IgD-negative memory B cell (primary cell): Measurements from ENCODE around the gene FBXL7. TPM values are rescaled to one million over a fixed set of nuclear protein-coding genes. Genes with fewer than 3 reads are reported as not detected.

Source experiments
- H3K27ac Mint-ChIP-seq, 3 donors: one replicate each; pipeline ENCODE4 v1.8.0; 2020 to 2022; ENCODE audit warnings: mild to moderate bottlenecking in 3 of 3, mixed read lengths in 3 of 3, moderate library complexity in 1 of 3
- H3K27me3 Mint-ChIP-seq: one replicate; pipeline ENCODE4 v1.8.0; 2021; ENCODE audit warnings: mixed read lengths
- H3K36me3 Mint-ChIP-seq: one replicate; pipeline ENCODE4 v1.8.0; 2020; ENCODE audit warnings: mild to moderate bottlenecking, mixed read lengths
- H3K4me1 Mint-ChIP-seq, 3 donors: one replicate each; pipeline ENCODE4 v1.8.0; 2020 to 2022; ENCODE audit warnings: mixed read lengths in 3 of 3, mild to moderate bottlenecking in 1 of 3
- H3K4me3 Mint-ChIP-seq, 4 donors: one replicate each; pipeline ENCODE4 v1.8.0; 2020 to 2022; ENCODE audit warnings: mild to moderate bottlenecking in 4 of 4, mixed read lengths in 4 of 4, moderate library complexity in 3 of 4
- H3K9me3 Mint-ChIP-seq, 3 donors: one replicate each; pipeline ENCODE4 v1.8.0; 2020 to 2021; ENCODE audit warnings: mixed read lengths in 3 of 3, mild to moderate bottlenecking in 1 of 3
- polyA plus RNA-seq: library from polyadenylated mRNA; unstranded; fragments of 300-500 nt; fragmentation: Illumina TruSeq; gene quantifications from one replicate; pipeline ENCODE4 v1.2.3, GENCODE V29; 2021

FBXL7 gene
- polyA plus RNA-seq, 1 donor from 2014 or later, result not detected

DNA sequence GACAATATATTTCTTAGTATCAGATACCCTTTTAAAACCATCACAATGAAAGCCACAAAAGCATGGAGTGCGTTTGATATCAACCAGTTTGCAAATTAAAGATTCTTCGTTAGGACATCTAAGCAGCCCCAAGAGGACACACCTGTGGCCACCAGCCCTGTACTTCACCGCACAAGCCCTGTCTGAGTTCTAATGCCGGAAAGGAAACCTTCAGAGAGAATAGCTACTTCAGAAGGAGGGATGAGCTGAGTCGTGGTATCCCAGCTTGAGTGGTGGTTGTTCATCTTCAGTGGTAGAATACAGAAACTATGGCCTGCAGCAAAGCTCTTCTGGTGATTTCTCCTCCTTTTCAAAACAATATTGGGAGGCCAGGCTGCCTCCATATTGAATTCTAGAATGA is 319.6 kb downstream of the FBXL7 start:
- Mint-ChIP-seq H3K4me3 (no peak overlapping the region), H3K27ac (no peak overlapping the region), H3K9me3 (peaks cover 7 to 13% (median 8%) of the 10 kb centered on the region in 3 donors), H3K27me3 (no peaks in the 10 kb centered on the region), H3K4me1 (no peaks in the 10 kb centered on the region), H3K36me3 (no peaks in the 10 kb centered on the region)

DNA sequence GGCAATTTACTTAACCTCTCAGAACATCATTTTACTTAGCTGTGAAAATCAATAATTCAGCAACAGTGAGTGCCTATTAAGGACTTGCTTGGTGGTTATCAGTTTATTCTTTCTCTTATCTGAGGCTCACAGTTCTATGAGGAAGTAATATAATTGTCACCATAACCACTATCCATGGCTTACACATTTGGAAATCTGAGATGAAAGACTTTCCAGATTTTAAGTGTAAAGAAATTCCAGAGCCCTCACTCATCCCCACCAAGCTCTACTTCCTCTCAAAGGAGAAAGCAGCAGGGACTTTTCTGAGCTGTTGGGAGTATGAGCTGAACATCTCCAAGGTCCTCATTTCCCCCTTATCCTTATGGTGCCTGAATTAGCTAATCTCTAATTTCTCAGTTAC is 321.5 kb downstream of the FBXL7 start:
- H3K27ac Mint-ChIP-seq, result no peak overlapping the region
- no peak overlapping the region for H3K4me3 Mint-ChIP-seq
- no peaks in the 10 kb centered on the region for H3K36me3 Mint-ChIP-seq
- H3K27me3 Mint-ChIP-seq, result no peaks in the 10 kb centered on the region
- no peaks in the 10 kb centered on the region for H3K4me1 Mint-ChIP-seq
- peaks cover 4 to 10% (median 7%) of the 10 kb centered on the region in 3 donors for H3K9me3 Mint-ChIP-seq

DNA sequence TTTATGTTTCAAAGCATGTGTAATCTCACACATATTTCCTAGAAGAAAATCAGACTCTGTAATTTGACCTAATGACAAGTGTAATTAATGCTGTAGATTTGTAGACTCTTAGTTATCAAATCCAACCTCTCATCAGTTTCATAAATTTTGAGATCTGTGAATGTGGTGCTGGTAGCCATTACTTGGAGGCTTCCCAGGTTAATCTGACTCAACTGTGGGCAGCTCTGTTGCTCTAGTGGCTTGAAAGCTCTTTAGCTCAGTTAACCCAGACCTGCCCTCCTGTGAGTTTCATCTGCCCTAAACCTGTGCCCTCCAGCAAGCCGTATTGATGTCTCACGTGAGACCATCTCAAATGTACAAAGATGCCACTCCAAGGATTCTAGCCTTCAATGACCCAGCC is 323.4 kb downstream of the FBXL7 start:
- no peak overlapping the region for H3K27ac Mint-ChIP-seq
- H3K27me3 Mint-ChIP-seq, result no peaks in the 10 kb centered on the region
- no peak overlapping the region for H3K4me3 Mint-ChIP-seq
- H3K9me3 Mint-ChIP-seq, result peaks cover 4 to 6% (median 4%) of the 10 kb centered on the region in 3 donors
- H3K4me1 Mint-ChIP-seq, result no peaks in the 10 kb centered on the region
- no peaks in the 10 kb centered on the region for H3K36me3 Mint-ChIP-seq

DNA sequence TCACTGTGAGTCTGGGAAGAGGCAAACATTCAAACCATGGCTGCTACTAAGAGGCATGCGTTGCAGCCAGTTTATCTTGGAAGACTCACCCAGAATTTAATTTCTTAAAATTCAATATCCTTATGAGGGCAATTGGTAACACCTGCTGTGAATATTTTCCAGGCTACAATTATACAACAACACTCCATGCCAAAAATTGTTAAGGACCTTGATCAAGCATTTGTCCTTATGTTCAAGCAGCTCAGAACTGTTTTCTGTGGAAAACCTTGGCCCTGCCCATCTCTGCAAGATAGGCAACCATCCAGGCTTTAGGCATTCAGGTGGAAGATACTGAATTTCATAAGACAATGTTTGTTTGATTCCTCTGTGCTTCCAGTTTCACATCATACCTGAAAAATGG is 327.8 kb downstream of the FBXL7 start:
- H3K4me1 Mint-ChIP-seq, result no peaks in the 10 kb centered on the region
- H3K4me3 Mint-ChIP-seq, result no peak overlapping the region
- H3K36me3 Mint-ChIP-seq, result no peaks in the 10 kb centered on the region
- H3K27ac Mint-ChIP-seq, result no peak overlapping the region
- H3K27me3 Mint-ChIP-seq, result no peaks in the 10 kb centered on the region
- H3K9me3 Mint-ChIP-seq, result peaks cover 0 to 4% (median 0%) of the 10 kb centered on the region in 3 donors

DNA sequence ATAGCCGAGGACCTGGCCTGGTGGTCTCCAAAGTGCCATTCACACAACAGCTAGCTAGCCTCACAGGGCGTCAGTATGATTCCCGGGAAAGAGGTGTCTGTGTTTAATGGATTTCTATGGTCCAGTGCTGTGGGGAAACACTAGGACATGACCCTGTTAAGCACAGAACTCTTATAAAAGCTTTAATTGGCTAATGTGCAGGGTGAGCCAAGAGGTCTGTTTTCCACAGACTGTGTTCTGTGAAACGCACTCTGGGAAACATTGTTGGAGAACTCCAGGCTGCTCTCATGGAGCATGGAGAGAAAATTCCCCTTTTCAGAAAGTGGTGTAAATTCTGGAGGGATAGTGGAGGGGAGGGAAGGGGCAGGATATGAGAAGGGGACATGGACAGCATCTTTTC is 331.4 kb downstream of the FBXL7 start:
- H3K4me3 Mint-ChIP-seq, result no peak overlapping the region
- no peaks in the 10 kb centered on the region for H3K27me3 Mint-ChIP-seq
- no peak overlapping the region for H3K27ac Mint-ChIP-seq
- peaks cover 0 to 9% (median 7%) of the 10 kb centered on the region in 3 donors for H3K9me3 Mint-ChIP-seq
- no peaks in the 10 kb centered on the region for H3K36me3 Mint-ChIP-seq
- H3K4me1 Mint-ChIP-seq, result no peaks in the 10 kb centered on the region

DNA sequence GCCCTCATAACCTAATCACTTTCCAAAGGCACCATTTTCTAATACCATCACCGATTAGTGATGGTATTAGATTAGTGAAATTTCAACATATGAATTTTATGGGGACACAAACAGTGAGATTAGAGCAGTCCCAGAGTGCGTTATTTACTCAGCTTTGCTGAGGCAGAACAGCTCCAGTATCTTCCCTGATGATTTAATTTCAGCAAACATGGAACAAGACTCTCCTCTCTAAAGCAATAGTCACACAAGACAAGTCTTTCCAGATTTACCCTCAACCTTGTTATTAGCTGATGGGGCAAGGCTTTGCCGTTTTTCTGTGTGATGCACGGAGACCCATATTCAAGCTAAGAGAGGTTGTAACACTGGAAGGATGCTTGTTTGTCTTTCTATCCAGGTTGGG is 333.4 kb downstream of the FBXL7 start:
- H3K4me3 Mint-ChIP-seq, result no peak overlapping the region
- H3K27ac Mint-ChIP-seq, result no peak overlapping the region
- no peaks in the 10 kb centered on the region for H3K27me3 Mint-ChIP-seq
- H3K4me1 Mint-ChIP-seq, result no peaks in the 10 kb centered on the region
- H3K9me3 Mint-ChIP-seq, result peaks cover 0 to 7% (median 7%) of the 10 kb centered on the region in 3 donors
- no peaks in the 10 kb centered on the region for H3K36me3 Mint-ChIP-seq

DNA sequence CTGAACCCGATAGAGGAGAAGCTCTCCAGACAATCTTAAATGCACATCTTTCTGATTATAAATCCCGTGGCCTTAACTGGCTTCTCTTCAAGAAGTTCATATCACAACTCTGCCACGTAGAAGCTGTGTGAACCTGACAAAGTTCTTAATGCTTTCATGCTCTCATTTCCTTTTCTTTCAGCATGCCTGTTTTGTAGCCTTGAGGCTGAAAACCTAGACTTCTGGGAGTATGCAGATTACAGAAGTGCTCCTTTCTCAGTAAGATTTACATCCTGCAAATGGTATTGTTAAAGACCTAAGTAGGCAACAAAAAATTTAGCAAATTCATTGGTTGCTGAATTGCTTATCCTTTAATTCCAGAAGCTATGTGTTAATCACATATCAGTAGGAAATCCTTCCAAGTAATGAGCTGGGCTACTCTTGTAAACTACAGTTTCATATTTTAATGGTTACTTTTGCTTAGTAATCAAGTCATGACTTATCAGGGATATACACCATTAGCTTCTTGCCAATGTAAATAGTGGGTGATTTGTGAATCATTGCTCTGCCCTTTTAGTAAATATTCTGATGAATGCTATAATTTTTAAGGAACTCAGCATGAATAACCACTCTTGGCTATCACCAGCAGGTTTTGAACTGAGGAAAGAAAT is 334.7 kb downstream of the FBXL7 start:
- Mint-ChIP-seq H3K36me3 (no peaks in the 10 kb centered on the region), H3K4me3 (no peak overlapping the region), H3K27me3 (no peaks in the 10 kb centered on the region)

DNA sequence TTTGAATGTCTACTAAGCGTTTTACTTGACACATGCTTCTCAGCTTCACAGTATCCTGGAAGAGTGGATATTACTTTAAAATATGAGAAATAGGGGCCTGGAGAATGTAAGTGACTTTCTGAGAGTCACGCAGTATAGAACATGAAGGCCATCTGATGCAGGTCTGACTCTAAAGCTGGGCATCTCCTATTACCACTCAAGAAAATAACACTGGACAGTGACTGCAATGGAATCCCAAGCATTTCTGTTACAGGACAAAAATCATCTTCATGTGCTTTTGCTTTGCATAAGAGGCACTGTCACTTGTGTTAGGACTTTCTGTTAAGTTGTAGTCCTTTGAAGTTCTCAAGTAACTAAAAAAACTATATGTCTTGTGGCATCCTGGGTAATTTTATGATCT is 335.5 kb downstream of the FBXL7 start:
- H3K36me3 Mint-ChIP-seq, result no peaks in the 10 kb centered on the region
- H3K4me1 Mint-ChIP-seq, result no peaks in the 10 kb centered on the region
- no peaks in the 10 kb centered on the region for H3K27me3 Mint-ChIP-seq
- H3K4me3 Mint-ChIP-seq, result no peak overlapping the region
- H3K9me3 Mint-ChIP-seq, result peaks cover 0 to 10% (median 8%) of the 10 kb centered on the region in 3 donors
- H3K27ac Mint-ChIP-seq, result no peak overlapping the region

More for the DNA sequence above, 334.7 kb downstream of the FBXL7 start:
- Mint-ChIP-seq H3K27ac (no peak overlapping the region), H3K4me1 (no peaks in the 10 kb centered on the region), H3K9me3 (peaks cover 0 to 10% (median 7%) of the 10 kb centered on the region in 3 donors)

DNA sequence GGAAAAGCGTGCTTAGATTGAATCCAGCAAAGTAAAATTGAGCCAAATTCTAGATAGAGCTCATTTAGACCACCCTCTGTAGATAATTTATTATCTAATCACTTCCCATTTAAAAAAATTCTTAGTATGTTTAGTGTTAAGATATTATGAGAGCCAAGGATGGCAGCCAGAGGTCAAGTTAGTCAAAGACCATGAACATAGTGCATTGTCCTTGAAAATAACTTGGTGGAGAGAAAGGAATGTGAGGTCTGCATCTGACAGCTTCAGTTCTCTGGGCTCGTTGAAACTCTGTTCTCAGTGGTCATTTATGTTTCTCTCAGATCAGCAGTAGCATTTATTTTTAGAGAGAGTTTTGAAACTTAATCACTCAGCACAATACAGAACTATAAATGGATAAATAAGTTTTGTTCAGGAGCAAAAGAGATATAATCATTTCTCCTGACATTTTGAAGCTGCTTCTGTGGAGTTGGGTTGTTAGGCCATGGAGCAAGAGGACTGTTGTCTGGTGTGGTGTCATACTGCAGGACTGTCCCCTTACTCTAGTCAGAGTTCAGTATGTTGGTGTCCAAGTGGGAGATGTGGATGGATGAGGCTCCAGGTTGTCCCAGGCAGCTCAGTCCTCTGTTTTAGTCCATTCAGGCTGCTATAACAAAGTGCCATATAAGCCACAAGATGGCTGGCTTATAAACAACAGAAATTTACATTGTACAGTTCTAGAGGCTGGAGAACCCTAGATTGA is 337.7 kb downstream of the FBXL7 start:
- Mint-ChIP-seq H3K9me3 (peaks cover 3 to 13% (median 11%) of the 10 kb centered on the region in 3 donors), H3K36me3 (no peaks in the 10 kb centered on the region), H3K27me3 (no peaks in the 10 kb centered on the region), H3K4me1 (no peaks in the 10 kb centered on the region), H3K4me3 (no peak overlapping the region), H3K27ac (no peak overlapping the region)

DNA sequence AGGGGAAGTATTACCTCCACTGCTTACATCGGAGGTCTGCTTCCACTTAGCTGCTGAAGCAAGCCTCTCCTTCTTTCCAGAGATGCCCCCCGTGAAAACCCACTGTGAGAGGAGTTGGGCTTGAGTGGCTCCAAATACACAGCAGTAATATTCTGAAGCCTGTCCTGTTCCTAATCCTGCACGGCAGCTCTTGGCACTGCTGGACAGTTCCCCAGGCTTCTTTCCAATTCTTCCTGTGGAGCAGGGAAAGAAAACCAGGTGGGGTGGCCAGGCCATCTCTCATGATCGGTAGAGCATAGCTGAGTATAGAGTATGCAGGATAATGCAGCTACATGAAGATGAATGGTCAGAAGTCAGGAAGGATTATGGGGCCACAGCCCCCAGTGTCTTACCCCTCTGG is 344.3 kb downstream of the FBXL7 start:
- Mint-ChIP-seq H3K27ac (no peak overlapping the region), H3K27me3 (no peaks in the 10 kb centered on the region), H3K4me3 (no peak overlapping the region), H3K4me1 (no peaks in the 10 kb centered on the region), H3K36me3 (no peaks in the 10 kb centered on the region), H3K9me3 (peaks cover 3 to 10% (median 7%) of the 10 kb centered on the region in 3 donors)

DNA sequence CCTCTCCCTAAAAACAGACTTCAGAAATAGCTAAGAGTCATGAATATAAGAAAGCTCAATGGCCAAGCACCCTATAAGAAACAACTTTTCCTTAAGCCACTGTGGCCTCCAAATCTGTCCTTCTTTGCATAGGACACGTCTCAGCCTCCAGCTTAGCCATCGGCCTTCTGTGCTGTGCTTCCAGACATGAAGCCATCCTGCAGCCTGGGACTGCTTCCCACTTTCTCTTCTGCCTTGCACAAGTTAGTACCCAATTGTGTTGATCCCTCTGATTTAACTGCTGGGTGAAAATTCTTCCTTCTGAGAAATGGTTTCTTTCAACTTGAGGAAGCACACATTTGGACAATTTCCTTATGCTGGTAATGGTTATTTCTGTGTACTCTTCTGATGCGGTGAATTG is 344.9 kb downstream of the FBXL7 start:
- Mint-ChIP-seq H3K36me3 (no peaks in the 10 kb centered on the region), H3K9me3 (peaks cover 3 to 10% (median 7%) of the 10 kb centered on the region in 3 donors), H3K27ac (no peak overlapping the region), H3K4me3 (no peak overlapping the region), H3K27me3 (no peaks in the 10 kb centered on the region), H3K4me1 (no peaks in the 10 kb centered on the region)

DNA sequence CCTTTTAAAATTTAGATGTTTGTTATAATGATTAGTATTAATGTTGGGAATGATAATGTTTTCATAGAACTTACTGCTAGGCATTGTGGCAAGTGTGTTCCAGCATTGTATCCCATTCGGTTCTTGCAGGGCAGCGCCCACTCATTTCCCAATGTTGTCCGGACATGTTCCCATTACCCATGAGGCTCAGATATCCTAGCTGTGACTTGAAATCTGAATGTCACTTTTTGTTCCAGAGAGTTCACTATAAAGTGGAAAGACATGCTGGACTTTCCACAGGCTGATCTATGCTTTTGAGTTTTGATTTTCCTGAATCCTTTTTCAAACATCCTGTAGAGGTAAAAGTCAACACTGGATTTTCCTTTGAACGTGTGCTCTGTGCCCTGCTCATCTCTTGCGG is 350.6 kb downstream of the FBXL7 start:
- H3K27me3 Mint-ChIP-seq, result no peaks in the 10 kb centered on the region
- no peaks in the 10 kb centered on the region for H3K4me1 Mint-ChIP-seq
- no peak overlapping the region for H3K4me3 Mint-ChIP-seq
- no peak overlapping the region for H3K27ac Mint-ChIP-seq
- H3K36me3 Mint-ChIP-seq, result no peaks in the 10 kb centered on the region
- H3K9me3 Mint-ChIP-seq, result peaks cover 1 to 8% (median 5%) of the 10 kb centered on the region in 3 donors

DNA sequence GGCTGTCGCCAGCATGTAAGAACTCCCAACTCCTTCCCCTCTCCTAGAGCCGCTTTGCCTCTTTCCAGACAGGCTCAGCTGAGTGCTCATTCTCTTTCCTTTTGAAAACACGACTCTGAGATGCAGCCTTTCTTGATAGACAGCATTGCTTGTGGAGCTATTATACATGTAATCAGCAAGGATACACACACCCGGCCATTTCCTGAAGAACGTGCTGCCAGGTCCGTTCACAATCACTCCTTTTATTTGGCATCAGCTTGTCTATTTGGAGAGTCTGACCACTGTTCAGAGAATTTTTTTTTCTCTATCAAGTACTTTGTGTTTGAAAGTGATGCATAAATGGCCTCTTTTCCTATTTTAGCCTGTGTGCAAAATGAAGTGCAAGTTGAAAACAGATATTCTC is 351.0 kb downstream of the FBXL7 start:
- Mint-ChIP-seq H3K36me3 (no peaks in the 10 kb centered on the region), H3K4me1 (no peaks in the 10 kb centered on the region), H3K27me3 (no peaks in the 10 kb centered on the region), H3K9me3 (peaks cover 1 to 8% (median 5%) of the 10 kb centered on the region in 3 donors), H3K27ac (no peak overlapping the region), H3K4me3 (no peak overlapping the region)

DNA sequence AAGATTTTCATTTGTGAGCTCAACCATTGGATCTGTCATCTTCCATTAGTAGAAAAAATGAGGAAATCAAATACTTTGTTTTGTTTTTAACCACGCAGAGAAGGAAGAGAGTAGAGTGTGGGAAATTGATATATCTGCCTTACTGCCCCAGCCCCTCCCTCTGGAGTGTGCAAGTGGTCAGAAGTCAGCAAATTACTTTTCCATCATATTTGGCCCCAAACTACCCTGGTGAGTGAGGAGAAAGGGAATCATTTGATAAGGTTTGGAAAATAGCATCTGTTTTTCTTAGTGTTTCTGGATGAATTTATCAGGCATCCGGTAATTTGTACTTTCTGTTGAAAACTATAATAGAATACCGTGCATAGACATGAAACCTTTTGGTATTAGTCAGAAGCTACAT is 352.2 kb downstream of the FBXL7 start:
- Mint-ChIP-seq H3K4me3 (no peak overlapping the region), H3K4me1 (no peaks in the 10 kb centered on the region), H3K9me3 (peaks cover 1 to 5% (median 4%) of the 10 kb centered on the region in 3 donors), H3K36me3 (no peaks in the 10 kb centered on the region), H3K27me3 (no peaks in the 10 kb centered on the region), H3K27ac (no peak overlapping the region)

DNA sequence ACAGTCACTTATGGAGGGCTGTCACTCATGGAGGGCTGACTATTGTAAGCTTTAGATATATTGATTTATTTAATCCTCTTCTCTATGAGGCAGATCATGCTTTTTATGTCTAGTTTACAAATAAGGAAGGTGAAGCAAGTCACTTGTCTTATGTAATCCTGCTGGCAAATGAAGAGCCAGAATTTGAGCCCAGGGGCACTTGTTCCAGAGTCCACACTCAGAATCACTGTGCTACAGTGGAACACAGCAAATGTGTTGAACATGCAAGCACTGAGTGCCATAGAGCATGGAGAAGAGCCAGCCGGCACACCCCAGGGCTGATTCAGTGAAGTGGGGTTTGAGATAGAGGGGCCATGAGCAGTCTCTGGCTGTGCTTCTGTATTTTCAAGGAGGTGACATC is 353.0 kb downstream of the FBXL7 start:
- Mint-ChIP-seq H3K9me3 (peaks cover 1 to 5% (median 4%) of the 10 kb centered on the region in 3 donors), H3K4me3 (no peak overlapping the region), H3K27ac (no peak overlapping the region), H3K36me3 (no peaks in the 10 kb centered on the region), H3K4me1 (no peaks in the 10 kb centered on the region), H3K27me3 (no peaks in the 10 kb centered on the region)

DNA sequence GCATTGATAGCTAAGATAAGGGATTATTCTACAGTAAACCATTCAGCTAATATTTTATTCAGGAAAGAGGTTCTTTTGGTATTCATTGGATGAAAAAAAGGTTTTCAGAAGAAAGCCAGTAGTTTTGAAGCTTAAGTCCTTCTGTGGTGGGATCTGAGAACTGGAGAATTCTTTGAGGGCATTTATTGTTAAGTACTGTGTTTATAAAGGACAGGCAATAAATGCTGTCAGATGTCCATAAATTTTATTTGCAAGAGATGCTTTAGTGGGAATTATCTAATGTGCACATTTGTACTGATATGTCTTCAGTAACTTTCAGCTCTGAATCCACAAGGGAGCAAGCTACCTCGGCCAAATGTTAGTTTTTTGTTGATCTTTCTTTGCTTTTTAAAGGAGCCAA is 358.3 kb downstream of the FBXL7 start:
- H3K4me1 Mint-ChIP-seq, result no peaks in the 10 kb centered on the region
- H3K4me3 Mint-ChIP-seq, result no peak overlapping the region
- no peak overlapping the region for H3K27ac Mint-ChIP-seq
- H3K27me3 Mint-ChIP-seq, result no peaks in the 10 kb centered on the region
- peaks cover 2 to 14% (median 7%) of the 10 kb centered on the region in 3 donors for H3K9me3 Mint-ChIP-seq
- H3K36me3 Mint-ChIP-seq, result no peaks in the 10 kb centered on the region
